H1 (cell line): ENCODE results near the gene TNIK. TPM values are rescaled to one million over a fixed set of nuclear protein-coding genes. Genes with fewer than 3 reads are reported as not detected.

Source experiments
- ATF2 ChIP-seq: IDR thresholded peaks from 2 replicates; pipeline ENCODE4 v1.6.1; 2012; ENCODE audit warnings: low read length, inconsistent platforms
- CHD7 ChIP-seq: fragments of 300-600 bp; sonication (generic); IDR thresholded peaks from 2 replicates; pipeline ENCODE4 v1.7.1; 2012; ENCODE audit warnings: low read length, moderate library complexity, mild to moderate bottlenecking, inconsistent platforms; ENCODE audit not compliant: insufficient replicate concordance
- FOSL1 ChIP-seq: IDR thresholded peaks from 2 replicates; pipeline ENCODE4 v1.6.1; 2011; ENCODE audit warnings: mild to moderate bottlenecking, low read depth, low read length, moderate library complexity; ENCODE audit not compliant: insufficient read depth
- GTF2F1 ChIP-seq: IDR thresholded peaks from 2 replicates; pipeline ENCODE4 v1.6.1; 2012; ENCODE audit warnings: low read depth, low read length, improper control_type of control experiment, borderline replicate concordance
- polyA plus RNA-seq, 7 experiments: library from polyadenylated mRNA; depleted of rRNA in 3 of 7; stranded (reverse) in 5 of 7; unstranded in 2 of 7; fragments of >200 nt in 5 of 7; fragments of 200-250 nt in 2 of 7; gene quantifications; 1 replicate in 5 of 7; 2 replicates in 1 of 7; 4 replicates in 1 of 7; pipeline versions ENCODE4 v1.2.1 to v1.2.3, GENCODE V29; 2011 to 2013; ENCODE audit warnings: missing spikeins in 2 of 7, mixed read lengths in 2 of 7
- total RNA-seq: library from RNA; stranded (reverse); fragmentation: NEBNext Ultra II Directional; extraction: Animal tissue kit (Norgen Biotek cat#: 25700); gene quantifications from 2 replicates; pipeline ENCODE4 v1.2.1, GENCODE V29; 2021

Gene TNIK
- total and polyA plus RNA-seq, 2 of the 8 experiments (the other 6 are each of a cell fraction or from before 2014, with no cell fraction given): 7.4 to 42.0 TPM

GRCh38 chr3:171110715-171111114 lies 349.5 kb downstream of the TNIK start (continued):
- no peak for TF ChIP-seq FOSL1
- TF ChIP-seq GTF2F1: no peak
- TF ChIP-seq CHD7: no peak
- no peak for TF ChIP-seq ATF2
- TF ChIP-seq, all 59 proteins: peak for 0
